ELR (cell line): Measurements from ENCODE around the gene GIPC3.
A peak's percentile ranks its signal among the peaks of the same experiment; 100 is the strongest.
"Not testable (repeated sequence)": the region's sequence is repeated elsewhere in the genome, so short reads cannot be mapped to it uniquely, and the experiment has no call there.

Experiments used
- DNase-seq: peaks from one replicate; pipeline ENCODE4 v3.0.0-alpha.2; 2015; ENCODE audit warnings: low read depth

The GIPC3 gene

DNA sequence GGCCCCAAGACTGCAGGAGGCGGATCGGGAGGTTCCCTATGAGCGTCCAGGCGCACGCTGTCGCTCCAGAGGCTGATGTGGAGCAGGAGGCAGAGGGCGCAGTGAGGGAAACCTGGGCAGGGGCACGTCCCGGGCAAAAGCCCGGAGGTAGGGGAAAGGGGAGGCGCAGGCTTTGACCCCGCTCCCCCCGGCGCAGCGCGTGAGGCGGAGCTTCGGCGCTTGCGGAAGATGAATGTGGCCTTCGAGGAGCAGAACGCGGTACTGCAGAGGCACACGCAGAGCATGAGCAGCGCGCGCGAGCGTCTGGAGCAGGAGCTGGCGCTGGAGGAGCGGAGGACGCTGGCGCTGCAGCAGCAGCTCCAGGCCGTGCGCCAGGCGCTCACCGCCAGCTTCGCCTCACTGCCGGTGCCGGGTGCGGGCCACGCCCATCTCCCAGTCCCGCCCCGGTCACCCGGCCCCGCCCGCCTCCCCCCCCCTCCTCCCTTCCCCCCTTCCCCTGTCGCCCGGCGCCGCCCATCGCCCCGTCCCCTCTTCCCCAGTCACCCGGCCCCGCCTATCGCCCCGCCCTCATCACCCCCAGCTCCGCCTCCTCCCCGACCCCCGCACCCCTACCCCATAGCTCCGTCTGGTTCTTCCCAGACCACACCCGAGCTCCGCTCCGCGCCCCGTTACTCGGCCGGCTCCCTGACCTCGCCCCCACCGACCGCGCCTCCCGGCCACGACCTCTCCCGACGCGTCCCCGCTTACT lies 8.4 kb upstream of the GIPC3 start:
- no peak for DNase-seq

DNA sequence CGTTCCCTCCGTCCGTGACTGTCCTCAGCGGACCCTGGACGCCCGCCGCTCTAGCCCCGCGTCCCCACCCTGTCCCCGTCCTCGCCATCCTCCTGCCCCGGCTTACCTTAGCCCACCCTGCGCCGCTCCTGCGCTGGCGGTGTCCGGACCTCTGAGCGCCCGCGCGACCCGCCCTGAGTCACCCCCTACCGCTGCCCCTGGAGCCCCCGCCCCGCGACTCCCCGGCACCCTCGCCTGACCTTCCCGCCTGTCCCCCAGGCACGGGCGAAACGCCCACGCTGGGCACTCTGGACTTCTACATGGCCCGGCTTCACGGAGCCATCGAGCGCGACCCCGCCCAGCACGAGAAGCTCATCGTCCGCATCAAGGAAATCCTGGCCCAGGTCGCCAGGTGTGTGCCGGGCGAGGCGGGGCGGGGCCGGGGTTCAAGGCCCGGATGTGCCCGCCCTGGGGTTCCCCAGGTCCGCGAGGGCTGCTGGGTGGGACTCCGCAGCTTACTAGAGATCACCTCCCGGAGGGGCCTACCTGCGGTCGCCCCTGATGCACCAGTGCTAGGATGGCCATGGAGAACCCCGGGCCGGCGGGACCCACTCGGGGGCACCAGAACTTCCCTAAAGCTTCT lies 7.4 kb upstream of the GIPC3 start:
- DNase-seq: no peak

- DNase-seq: no peak
Measured at GRCh38 chr19:3578390-3578789, 6.9 kb upstream of the GIPC3 start.

- peak; percentile 97 for DNase-seq
Measured at GRCh38 chr19:3580156-3580934, 4.9 kb upstream of the GIPC3 start.

DNA sequence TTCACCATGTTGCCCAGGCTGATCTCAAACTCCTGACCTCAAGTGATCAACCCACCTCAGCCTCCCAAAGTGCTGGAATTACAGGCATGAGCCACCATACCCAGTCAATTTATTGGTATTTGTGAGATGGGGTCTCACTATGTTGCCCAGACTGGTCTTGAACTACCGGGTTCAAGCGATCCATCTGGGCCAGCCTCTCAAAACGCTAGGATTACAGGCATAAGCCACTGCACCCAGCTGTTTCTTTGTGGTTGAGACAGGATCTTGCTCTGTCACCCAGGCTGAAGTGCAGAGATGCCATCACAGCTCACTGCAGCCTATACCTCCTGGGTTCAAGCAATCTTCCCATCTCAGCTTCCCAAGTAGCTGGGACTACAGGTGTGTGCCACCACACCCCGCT lies 3.5 kb upstream of the GIPC3 start:
- DNase-seq: not testable (repeated sequence)

DNA sequence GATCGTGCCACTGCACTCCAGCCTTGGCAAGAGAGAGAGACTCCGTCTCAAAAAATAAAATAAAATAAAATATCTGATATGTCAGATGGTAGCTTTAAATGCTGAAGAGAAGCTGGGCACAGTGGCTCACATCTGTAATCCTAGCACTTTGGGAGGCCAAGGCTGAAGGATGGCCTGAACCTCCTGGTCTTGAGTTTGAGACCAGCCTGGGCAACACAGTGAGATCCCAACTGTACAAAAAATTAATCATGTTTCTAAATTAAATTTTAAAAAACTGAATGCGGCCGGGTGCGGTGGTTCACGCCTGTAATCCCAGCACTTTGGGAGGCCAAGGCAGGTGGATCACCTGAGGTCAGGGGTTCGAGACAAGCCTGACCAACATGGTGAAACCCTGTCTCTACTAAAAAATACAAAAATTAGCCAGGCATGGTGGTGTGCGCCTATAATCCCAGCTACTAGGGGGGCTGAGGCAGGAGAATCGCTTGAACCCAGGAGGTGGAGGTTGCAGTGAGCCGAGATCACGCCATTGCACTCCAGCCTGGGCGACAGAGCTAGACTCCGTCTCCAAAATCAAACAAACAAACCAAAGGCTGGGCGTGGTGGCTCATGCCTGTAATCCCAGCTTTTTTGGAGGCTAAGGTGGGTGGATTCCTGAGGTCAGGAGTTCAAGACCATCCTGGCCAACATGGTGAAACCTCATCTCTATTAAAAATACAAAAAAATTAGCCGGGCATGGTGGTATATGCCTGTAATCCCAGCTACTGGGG lies 1.1 kb upstream of the GIPC3 start:
- not testable (repeated sequence) for DNase-seq

- DNase-seq: no peak
Measured at GRCh38 chr19:3586127-3586626, 899 bp downstream of the GIPC3 start.

DNA sequence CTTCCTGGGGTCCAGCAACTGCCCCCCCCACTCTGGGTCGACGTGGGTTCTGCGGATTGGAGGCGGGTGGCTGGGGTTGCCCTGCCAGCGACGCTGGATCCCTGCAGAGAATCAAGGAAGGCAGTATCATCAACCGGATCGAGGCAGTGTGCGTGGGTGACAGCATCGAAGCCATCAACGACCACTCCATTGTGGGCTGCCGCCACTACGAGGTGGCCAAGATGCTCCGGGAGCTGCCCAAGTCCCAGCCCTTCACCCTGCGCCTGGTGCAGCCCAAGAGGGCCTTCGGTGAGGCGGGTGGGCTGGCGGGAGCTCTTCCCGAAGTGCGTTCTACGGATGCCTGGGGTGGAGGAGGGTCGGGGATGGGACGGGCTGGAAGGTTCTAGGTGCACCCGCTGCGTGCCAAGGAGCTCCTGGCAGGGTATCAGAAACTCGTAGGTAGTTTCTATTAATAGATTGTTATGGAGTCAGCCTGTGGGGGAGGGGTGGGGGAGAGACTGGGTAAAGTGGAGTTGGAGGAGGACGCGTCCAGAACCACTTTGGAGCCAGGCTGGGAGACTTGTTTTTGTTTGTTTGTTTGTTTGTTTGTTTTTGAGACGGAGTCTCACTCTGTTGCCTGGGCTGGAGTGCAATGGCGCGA lies 1.5 kb downstream of the GIPC3 start:
- no peak for DNase-seq

DNA sequence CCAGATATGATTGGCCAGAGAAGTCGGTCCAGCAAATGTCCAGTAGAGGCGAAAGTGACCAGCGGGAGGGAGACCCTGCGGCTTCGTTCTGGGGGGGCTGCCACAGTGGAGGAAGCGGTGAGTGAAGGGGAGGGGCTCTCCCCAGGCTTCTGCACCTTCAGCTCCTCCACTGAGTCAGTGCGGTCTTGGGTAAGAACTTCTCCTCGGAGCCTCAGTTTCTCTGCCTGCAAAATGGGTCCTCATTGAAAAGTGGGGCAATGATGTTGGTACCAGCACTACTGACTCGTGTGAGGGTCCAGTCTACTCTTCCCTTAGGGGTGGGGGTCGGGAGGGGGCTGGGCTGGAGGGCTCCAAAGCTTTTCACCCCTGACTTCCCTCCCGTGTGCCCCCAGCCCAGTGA lies 4.2 kb downstream of the GIPC3 start:
- DNase-seq: no peak

- DNase-seq: no peak
Measured at GRCh38 chr19:3589949-3590348, 4.7 kb downstream of the GIPC3 start.

DNA sequence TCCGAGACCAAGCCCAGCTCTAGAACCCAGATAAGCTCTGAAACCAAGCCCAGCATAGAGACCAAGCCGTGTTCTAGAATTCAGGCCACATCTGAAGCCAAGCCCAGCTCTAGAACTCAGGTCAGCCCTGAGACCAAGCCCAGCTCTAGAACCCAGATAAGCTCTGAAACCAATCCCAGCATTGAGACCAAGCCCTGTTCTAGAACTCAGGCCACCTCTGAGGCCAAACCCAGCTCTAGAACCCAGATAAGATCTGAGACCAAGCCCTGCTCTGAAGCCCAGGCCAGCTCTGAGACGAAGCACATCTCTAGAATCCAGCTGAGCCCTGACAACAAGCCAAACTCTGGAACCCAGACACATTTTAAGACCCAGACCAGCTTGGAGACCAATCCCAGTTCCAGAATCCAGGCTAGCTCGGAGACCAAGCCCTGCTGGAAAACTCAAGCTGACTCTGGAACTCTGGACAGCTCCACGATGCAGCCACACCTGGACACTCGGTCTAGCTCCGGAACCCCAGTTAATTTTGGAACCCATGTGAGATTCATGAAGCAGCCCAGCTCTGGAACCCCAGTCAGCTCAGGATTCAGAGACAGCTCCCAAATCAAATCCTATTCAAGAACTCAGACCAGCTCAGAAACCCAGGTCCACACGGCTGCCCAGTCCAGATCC lies 5.8 kb downstream of the GIPC3 start:
- DNase-seq: no peak

GRCh38 chr19:3591876-3592613 lies 6.8 kb downstream of the GIPC3 start:
- no peak for DNase-seq

DNA sequence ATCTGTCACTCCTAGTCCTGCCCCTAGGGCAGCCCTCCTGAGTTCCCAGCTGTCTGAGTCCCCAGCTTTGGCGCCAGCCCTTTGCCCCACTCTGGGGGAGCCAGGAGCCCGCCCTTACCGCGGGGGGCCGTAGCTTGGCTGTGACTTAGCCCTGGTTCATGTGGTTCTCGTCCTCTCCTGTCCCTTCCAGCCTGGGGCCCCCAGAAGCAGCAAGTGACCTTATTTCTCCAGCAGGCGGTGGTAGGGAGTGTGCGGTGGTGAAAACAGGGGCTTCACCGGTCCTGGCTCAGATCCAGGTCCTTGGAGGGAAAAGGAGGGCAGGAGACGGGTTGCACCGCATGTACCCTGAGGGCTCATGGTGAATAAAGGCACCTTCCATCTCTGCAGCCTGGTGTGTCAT lies 7.9 kb downstream of the GIPC3 start:
- DNase-seq: no peak

- DNase-seq: no peak
Measured at GRCh38 chr19:3595521-3596061, 10.3 kb downstream of the GIPC3 start.

- peak; percentile 40 for DNase-seq
Measured at GRCh38 chr19:3599776-3600187, 14.5 kb downstream of the GIPC3 start.

DNA sequence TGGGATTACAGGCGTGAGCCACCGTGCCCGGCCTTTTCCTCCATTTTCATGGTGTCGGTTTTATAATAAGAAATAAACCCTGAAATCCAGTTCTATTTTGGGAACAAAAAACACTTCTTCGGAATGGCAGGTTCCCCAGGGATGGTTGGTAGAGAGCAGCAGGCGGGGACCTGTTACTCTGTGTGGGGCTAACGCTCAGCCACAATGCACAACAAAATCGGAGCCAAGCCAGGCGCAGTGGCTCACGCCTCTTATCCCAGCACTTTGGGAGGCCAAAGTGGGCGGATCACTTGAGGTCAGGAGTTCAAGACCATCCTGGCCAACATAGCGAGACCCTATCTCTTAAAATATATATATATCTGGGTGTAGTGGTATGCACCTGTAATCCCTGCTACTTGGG lies 15.7 kb downstream of the GIPC3 start:
- no peak for DNase-seq

- no peak for DNase-seq
Measured at GRCh38 chr19:3603121-3603811, 18.0 kb downstream of the GIPC3 start.

DNA sequence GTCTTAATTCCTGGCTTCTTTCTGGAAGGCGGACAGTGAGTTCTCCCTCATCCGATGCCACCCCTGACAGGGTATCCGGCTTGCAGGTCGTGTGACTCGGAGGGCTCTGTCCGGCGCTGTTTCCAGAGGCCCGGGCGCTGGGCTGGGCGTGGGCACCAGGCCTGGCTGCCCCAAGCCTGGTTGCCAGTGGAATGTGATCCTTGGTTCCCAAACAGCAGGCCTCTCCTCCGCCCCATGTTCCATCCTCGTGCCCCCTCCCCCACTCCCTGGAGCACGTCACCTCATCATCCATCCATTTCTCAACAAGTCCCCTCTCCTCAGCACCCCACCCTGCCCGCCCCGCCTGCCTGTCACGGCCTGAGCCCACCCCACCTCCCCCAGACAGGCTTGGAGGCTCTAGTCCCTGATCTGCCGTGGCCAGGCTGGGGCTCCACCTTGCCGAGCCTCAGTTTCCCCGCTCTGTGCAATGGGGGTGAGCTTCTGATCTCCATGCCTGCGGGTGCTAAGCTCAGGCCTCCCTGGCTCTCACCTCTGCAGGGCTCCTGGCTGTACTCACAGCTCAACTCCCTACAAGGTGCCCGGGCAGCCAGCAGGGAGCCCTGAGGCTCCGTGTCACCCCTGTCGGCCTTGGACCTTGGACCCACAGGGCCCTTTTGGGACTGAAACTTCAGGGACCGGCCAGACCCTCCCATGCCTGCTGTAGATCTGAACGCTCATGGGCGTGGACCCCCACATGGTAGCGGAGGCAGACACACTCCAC lies 19.1 kb downstream of the GIPC3 start:
- DNase-seq: no peak

DNA sequence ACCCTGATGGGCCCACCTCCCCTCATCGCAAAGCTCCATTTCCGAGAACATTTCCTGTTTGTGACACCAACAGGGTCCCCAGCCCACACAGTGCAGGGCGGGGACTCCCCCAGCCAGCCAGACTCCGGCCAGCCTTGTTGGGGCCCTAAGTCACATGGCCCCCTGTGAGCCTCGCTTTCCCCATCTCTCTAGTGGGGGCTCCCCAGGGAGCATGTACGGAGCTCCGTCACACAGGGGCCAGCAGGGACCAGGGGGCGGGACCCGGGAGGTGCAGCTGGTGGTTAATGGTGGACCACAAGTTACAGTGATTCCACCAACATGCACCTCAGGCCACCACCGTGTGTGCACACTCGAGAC lies 19.7 kb downstream of the GIPC3 start:
- no peak for DNase-seq
